SH-SY5Y (cell line): ENCODE results near the gene FBXL5.

Experiments
- GATA2 ChIP-seq: IDR thresholded peaks from 2 replicates; pipeline ENCODE4 v1.6.1; 2011; ENCODE audit warnings: mild to moderate bottlenecking, low read depth, low read length
- GATA3 ChIP-seq: IDR thresholded peaks from 2 replicates; pipeline ENCODE4 v1.6.1; 2011; ENCODE audit warnings: low read depth, mild to moderate bottlenecking, low read length, moderate library complexity

Gene FBXL5, protein sequence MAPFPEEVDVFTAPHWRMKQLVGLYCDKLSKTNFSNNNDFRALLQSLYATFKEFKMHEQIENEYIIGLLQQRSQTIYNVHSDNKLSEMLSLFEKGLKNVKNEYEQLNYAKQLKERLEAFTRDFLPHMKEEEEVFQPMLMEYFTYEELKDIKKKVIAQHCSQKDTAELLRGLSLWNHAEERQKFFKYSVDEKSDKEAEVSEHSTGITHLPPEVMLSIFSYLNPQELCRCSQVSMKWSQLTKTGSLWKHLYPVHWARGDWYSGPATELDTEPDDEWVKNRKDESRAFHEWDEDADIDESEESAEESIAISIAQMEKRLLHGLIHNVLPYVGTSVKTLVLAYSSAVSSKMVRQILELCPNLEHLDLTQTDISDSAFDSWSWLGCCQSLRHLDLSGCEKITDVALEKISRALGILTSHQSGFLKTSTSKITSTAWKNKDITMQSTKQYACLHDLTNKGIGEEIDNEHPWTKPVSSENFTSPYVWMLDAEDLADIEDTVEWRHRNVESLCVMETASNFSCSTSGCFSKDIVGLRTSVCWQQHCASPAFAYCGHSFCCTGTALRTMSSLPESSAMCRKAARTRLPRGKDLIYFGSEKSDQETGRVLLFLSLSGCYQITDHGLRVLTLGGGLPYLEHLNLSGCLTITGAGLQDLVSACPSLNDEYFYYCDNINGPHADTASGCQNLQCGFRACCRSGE

DNA sequence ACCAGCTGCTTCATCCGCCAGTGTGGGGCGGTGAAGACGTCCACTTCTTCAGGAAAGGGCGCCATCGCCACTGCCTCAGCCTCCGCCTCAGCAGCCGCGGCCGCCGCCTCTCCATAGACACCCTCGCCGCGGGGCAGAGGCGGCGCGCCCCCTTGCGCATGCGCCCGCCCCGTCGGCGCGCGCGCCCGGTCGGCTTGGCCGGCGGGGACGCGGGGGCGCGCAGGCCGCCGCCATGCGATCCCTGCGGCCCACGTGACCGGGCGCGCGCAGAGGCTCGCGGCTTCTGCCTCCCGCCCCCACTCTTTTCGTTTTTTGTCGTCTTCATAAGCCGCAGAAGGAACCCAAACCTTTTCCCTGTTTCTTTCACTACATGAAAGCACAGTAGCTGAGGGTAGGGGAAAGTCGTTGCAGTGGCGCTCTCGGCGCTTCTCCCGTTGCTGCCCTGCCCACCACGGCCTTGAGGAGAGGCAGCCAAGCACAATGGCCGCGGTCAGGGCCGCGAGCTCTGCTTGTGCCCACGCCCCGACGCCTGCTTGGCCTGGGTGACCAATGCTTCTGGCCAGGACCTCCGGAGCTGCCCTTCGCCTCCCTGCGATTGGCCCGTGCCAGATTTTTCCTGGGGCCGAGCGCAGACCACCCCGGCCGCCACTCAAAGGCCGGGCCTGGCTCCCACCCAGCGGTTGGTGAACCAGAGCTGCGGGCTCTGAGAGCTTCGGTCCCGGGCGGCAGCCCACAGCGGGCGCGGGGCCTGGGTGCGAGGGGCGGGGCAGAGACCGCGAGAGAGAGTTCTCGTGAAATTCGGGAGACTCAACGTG, at the start of gene FBXL5:
Gene FBXL5, minus strand, starts transcription at position 135 of the 815 bp plus-strand sequence. Its CDS starts 70 bp downstream, at position 65.
- TF ChIP-seq GATA3 (no peak), GATA2 (no peak)

DNA sequence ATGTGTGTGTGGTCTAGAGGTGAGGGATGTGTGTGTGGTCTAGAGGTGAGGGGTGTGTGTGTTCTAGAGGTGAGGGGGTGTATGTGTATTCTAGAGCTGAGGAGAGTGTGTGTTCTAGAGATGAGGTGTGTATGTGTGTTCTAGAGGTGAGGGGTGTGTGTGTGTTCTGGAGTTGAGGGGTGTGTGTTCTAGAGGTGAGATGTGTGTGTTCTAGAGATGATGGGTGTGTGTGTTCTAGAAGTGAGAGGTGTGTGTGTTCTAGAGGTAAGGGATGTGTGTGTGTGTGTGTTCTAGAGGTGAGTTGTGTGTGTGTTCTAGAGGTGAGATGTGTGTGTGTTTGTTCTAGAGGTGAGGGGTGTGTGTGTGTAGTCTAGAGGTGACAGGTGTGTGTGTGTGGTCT, 49.0 kb upstream of the FBXL5 start:
- TF ChIP-seq GATA3 (no peak), GATA2 (no peak)

DNA sequence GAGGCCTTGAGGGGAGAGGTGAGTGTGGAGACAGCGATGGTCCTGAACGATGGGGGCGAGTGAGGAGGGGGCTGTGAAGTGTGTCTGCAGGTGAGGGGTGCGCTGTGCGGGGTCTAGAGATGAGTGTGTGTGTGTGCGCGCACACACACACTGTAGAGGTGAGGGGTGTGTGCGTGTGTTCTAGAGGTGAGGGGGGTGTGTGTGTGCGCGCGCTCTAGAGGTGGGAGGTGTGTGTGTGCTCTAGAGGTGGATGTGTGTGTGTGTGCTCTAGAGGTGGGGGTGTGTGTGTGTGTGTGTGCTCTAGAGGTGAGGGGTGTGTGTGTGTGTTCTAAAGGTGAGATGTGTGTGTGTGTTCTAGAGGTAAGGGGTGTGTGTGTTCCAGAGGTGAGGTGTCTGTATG, 48.3 kb upstream of the FBXL5 start:
- TF ChIP-seq GATA2 (no peak), GATA3 (no peak)

DNA sequence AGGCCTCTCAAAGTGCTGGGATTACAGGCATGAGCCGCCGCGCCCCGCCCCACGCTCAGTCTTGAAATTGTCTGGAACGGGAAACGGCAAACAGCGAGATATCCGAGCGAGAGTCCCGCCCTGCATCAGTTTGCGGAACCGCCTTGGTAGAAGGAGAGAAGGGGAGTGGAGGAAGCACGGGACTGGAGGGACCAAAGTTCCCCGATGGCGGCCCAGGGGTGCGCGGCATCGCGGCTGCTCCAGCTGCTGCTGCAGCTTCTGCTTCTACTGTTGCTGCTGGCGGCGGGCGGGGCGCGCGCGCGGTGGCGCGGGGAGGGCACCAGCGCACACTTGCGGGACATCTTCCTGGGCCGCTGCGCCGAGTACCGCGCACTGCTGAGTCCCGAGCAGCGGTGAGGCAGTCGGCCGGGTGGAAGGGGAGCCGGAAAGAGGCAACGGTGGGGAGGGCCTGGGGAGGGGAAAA, 47.8 kb upstream of the FBXL5 start, which contains the start of gene BST1:
Gene BST1, plus strand, starts transcription at position 125 of the 463 bp plus-strand sequence. Its CDS starts 80 bp downstream, at position 205.
- no peak for TF ChIP-seq GATA3
- TF ChIP-seq GATA2, result no peak

DNA sequence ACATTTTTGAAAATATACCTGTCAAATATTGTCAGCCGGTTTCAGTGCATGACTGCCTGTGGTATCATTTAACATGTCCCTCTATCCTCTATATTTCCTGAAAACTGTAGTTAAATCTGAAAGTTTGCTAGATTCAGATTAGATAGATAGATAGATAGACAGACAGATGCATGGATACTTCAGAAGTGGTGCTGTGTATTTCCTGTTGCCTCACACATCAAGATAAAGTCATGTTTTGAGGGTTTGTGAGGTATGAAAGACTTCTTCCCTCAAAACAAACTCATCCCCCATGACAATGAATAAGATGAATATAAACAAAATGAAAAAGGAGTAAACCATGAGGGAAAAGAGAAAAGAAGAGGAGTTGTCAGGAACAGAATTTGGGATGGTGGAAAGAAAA, 41.7 kb upstream of the FBXL5 start:
- TF ChIP-seq GATA3 (no peak), GATA2 (no peak)

DNA sequence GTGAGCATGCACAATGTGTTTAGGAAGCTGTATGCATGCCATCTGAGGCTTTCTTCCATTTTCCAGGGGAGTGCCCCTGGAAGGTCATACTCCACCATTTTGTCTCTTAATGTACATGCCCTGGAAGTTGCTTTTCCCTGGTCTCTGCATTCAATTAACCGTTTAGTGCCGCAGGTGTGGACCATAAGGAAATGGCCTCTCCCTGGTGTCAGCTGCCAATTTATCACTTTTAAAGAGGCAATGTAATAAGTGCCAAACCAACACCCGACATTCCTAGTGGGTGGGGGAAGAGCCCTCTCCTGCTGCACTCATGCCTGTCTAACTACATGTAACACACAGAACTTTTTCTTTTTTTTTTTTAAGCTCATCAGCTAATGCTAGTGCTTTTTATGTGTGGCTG, 40.6 kb upstream of the FBXL5 start:
- TF ChIP-seq GATA3 (no peak), GATA2 (no peak)

DNA sequence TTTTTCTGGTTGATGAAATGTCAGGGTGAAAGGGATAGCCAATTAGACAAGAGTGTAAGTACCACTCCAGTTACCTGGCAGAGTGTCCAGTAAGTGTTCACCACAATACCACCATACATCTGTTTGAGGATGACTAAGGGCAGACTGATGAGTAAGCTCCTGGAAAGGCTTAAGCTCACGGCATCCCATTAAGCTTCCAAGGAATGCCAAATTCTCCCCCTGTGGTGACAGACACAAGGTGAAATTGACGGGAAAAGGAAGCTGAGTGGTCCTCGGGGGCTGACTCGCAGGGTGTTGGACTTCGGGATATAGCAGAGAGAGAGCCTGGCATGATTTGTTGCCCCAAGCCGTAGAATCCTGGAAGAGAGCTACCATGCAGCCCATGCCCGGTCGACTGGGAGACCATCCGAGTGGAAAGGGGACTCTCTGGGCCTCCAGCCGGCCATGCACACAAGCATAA, 40.1 kb upstream of the FBXL5 start:
- TF ChIP-seq GATA2 (no peak), GATA3 (no peak)

DNA sequence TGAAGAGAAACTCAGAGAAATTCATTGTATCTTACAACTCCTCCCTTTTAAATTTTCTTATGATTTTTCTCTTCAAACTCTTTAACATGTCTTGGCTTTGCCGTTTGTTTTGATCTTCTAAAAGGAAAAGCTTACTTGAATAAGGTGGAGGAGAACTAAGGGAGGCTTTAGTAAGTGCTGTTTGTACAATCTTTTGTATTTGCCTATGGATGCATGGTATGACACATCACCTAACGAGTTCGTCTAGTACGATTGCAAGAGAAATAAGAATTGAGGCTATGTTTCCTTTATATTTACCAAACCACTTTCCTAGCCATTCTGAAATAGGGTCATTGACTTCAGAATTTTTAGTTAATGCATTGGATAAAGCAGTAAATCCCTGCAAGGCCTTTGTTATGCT, 39.3 kb upstream of the FBXL5 start:
- no peak for TF ChIP-seq GATA3

DNA sequence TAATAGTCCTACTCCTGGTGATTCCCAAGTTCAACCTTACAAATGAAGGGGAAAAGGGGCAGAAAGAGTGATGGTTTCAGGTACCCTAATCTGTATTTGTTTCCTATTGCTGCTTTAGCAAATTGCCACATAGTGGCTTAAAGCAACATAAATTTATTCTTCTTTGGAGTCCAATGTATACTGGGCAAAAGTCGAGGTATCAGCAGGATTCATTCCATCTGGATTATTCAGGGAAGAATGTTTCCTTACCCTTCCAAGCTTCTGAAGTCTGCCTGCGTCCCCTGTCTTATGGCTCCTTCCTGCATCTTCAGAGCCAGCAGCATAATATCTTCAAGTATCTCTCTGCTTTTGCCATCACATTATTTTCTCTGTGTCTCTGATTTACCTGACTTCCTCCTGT, 37.4 kb upstream of the FBXL5 start:
- no peak for TF ChIP-seq GATA2
- TF ChIP-seq GATA3, result no peak

DNA sequence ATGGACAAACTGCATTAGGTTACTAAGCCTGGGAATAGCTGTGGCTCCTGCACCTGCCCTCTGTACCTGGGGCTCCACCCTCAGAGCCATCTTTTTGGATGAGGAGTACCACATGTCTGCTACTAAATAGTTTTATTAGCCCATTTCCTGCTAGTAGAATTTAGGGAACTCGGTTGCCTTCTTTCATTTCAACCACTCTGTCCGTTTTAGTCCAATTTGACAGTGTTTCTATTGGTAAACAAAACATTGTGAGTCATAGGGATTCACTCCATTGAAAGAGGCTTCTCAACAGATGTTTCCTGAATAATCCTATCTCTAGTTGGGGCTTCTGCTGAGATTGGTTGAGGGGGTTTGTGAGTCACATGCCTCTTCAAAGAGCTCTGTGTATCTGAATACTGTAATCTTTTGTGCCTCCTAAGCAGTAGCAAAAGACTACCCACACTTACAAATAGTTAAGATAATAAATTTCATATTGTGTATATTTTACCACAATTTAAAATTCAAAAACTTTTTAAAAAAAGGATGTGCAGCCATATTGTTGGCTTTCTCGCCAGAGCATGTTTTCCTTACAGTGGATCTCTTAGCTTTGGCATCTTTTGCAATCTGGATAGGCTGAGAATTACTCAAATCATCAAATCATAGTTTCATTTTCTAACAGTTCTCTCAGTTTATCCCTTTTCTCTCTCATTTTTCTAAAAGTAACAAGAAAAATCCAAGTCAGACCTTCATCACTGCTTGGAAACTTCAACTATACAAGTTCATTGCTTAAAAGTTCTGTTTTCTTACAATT, 36.4 kb upstream of the FBXL5 start:
- TF ChIP-seq GATA2, result no peak
- TF ChIP-seq GATA3, result no peak

DNA sequence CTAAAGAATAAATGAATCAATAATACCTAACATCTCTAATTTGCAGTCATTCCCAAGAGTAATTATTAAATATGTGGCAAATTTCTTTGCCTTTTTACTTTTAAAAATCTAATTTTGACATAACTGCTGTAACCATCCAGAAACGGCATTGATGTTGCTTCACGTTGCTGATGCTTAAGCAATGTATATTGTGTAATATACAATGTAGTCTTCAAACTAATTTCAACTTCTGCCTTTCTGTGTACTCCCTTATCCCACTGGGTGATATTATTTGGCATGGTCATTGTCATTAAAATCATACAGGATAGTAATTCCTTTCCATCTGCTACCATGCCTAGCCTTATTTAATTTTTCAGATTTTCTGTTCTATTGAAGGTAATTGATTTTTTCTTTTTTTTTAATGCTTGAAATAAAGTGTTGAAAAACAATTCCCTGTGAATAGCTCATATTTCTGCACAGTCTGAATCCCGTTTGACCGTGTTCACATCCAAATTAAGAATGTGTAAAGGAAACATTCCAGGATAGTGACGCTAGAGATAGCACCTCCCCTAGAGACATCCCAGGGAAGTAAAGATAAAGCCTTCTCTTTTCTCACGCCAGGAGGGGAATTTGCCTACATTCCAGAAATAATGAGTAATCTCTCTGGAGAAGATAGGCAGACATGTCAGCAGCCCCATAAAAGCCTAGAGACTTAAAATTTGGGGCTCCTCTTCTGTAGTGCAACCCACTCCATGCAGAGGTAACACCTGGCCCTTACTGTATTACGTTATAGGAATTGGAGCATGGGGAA, 35.1 kb upstream of the FBXL5 start:
- no peak for TF ChIP-seq GATA3

DNA sequence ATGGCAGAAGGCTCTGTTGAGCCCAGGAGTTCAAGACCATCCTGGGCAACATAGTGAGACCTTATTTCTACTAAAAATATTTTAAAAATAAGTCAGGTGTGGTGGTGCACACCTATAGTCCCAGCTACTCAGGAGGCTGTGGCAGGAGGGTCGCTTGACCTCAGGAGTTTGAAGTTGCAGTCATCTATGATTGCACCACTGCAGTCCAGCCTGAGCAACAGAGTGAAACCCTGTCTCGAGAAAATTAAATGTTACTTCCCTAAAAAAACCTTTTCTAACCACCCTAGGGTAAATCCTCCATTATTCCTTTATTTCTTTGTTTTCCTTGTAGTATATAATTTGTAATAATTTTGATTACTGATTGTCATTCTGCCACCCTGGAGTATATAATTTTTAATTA, 34.4 kb upstream of the FBXL5 start:
- TF ChIP-seq GATA2, result no peak
- TF ChIP-seq GATA3, result no peak

DNA sequence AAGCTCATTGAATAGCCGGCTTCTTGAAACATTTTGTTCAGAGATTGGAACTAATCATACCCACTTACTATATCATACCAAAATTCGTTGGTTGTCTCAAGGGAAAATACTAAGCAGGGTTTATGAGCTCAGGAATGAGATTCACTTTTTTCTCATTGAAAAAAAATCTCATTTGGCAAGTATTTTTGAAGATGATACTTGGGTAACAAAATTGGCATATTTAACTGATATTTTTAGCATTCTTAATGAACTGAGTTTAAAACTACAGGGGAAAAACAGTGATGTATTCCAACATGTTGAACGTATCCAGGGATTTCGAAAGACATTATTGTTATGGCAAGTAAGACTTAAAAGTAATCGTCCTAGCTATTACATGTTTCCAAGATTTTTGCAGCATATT, 32.9 kb upstream of the FBXL5 start:
- TF ChIP-seq GATA2 (no peak), GATA3 (no peak)

DNA sequence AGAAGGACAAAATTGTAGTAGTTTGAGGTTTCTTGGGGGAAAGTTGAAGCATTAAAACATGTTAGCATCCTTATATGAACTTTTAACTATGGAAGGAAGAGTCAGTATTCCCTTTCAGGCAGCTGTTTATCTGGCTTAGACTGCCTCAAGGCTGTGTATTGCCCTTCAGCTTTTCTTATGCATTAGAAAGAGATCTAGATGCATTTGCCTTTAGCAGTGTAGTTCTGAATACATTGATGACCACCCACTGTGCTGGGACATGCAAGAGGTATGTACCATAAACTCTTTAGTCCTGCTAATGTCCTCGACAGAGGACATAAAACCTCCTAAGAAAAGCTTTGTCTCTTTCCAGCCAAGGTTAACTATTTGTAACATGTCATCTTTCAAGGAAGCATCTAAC, 29.3 kb upstream of the FBXL5 start:
- TF ChIP-seq GATA3 (no peak), GATA2 (no peak)
